Measurements from ENCODE around the gene TNFSF8. TPM values are rescaled to one million over a fixed set of nuclear protein-coding genes. Genes with fewer than 3 reads are reported as not detected.

Gene TNFSF8
- total RNA-seq, 1 experiment from 2014 or later: not detected

DNA sequence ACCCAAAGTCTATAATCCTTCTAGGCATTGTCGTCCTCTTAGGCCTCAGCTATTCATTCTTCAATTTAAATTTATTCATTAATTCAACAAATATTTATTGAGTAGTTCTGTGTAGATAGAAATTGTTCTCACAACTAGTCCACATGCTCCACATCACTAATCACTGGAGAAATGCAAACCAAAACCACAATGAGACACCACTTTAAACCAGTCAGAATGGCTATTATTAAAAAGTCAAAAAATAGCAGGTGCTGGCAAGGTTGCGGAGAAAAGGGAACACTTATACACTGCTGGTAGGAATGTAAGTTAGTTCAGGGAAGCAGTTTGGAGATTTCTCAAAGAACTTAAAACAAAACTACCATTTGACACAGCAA is 73.5 kb downstream of the TNFSF8 start:
- Histone ChIP-seq H3K36me3 (ENCODE audit: low read depth) (no peaks in the 10 kb centered on the region), H3K4me2 (no peak overlapping the region), H3K79me2 (ENCODE audit: low read depth) (no peaks in the 10 kb centered on the region), H3F3A (ENCODE audit: insufficient read depth, low read depth) (no peaks in the 10 kb centered on the region), H4K20me1 (ENCODE audit: insufficient read depth) (no peaks in the 10 kb centered on the region), H3K27me3 (ENCODE audit: insufficient read depth, low read depth) (no peaks in the 10 kb centered on the region), H3K9me3 (ENCODE audit: insufficient read depth, low read depth) (no peaks in the 10 kb centered on the region; the same call in 1 of the 2 replicates), H2AFZ (no peak overlapping the region), H3K4me1 (replicated peaks; ENCODE audit: insufficient read depth) (peaks cover 14% of the 10 kb centered on the region), H3K27ac (no peak overlapping the region), H3K9me2 (ENCODE audit: insufficient read depth) (no peaks in the 10 kb centered on the region), H3K4me3 (no peak overlapping the region)
- intact Hi-C loops (cut with micrococcal nuclease; ENCODE audit: unreplicated experiment): no loop called here
- TF ChIP-seq, protein P1, sequence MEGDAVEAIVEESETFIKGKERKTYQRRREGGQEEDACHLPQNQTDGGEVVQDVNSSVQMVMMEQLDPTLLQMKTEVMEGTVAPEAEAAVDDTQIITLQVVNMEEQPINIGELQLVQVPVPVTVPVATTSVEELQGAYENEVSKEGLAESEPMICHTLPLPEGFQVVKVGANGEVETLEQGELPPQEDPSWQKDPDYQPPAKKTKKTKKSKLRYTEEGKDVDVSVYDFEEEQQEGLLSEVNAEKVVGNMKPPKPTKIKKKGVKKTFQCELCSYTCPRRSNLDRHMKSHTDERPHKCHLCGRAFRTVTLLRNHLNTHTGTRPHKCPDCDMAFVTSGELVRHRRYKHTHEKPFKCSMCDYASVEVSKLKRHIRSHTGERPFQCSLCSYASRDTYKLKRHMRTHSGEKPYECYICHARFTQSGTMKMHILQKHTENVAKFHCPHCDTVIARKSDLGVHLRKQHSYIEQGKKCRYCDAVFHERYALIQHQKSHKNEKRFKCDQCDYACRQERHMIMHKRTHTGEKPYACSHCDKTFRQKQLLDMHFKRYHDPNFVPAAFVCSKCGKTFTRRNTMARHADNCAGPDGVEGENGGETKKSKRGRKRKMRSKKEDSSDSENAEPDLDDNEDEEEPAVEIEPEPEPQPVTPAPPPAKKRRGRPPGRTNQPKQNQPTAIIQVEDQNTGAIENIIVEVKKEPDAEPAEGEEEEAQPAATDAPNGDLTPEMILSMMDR (conservative IDR thresholded peaks at IDR 0.05): no peak
- no peak for TF ChIP-seq EZH2 (IDR thresholded peaks at IDR 0.05; ENCODE audit: low read depth)
- CTCF ChIA-PET: no interaction called here
- POLR2A ChIA-PET (ENCODE audit: unreplicated experiment): no interaction called here
- no TSS peak for BruUV-seq (replicated peaks)
- no peak for DNase-seq

DNA sequence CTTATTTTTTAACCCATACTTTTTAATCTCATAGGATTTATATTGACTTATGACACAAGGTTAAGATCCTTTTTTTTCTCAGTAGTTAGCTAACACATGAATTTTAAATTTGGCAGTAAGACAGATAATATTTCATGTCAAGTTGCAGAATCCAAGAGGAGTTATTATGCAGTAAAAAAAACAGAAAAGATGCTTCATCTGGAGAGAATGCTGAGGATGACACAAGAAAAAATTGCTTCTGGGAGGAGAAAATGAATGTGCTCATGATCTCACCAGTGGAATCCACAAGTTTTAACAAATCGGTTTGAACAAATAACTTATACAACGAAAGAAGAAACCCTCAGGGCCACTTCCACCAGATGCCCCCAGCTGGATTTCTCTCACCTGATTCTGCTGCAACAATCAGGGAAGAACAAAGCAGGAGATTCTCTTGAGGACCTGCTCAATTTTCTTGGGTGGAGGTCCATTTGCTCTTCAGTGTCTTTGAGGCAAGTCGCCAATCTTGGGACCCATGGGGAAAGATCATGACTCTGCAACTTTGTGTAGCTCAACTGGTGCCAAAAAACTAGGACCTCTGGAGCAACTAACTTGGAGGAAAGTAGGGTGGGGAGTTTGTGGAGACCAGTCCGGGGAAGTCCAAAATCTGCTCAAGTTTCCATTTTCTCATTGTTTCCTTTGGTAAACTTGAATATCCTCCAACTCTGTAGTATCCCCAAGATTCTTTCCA is 74.0 kb downstream of the TNFSF8 start:
- H3K9me3 ChIP-seq (ENCODE audit: insufficient read depth, low read depth): peaks cover under 1% of the 10 kb centered on the region; the same call in 1 of the 2 replicates
- H3K4me2 ChIP-seq: no peak overlapping the region
- no peaks in the 10 kb centered on the region for H3K27me3 ChIP-seq (ENCODE audit: insufficient read depth, low read depth)
- CTCF ChIA-PET: no interaction called here
- H3K4me3 ChIP-seq: no peak overlapping the region
- H3K27ac ChIP-seq: no peak overlapping the region
- H3K36me3 ChIP-seq (ENCODE audit: low read depth): no peaks in the 10 kb centered on the region
- no peaks in the 10 kb centered on the region for H3K79me2 ChIP-seq (ENCODE audit: low read depth)
- H4K20me1 ChIP-seq (ENCODE audit: insufficient read depth): no peaks in the 10 kb centered on the region
- H3K9me2 ChIP-seq (ENCODE audit: insufficient read depth): no peaks in the 10 kb centered on the region
- no TSS peak for BruUV-seq (replicated peaks)
- no peaks in the 10 kb centered on the region for H3F3A ChIP-seq (ENCODE audit: insufficient read depth, low read depth)
- no peak overlapping the region for H2AFZ ChIP-seq
- POLR2A ChIA-PET (ENCODE audit: unreplicated experiment): no interaction called here
- no peak for DNase-seq
- TF ChIP-seq, protein P1 (conservative IDR thresholded peaks at IDR 0.05): no peak
- no peak for TF ChIP-seq EZH2 (IDR thresholded peaks at IDR 0.05; ENCODE audit: low read depth)
- H3K4me1 ChIP-seq (replicated peaks; ENCODE audit: insufficient read depth): peaks cover 17% of the 10 kb centered on the region
- intact Hi-C loops (cut with micrococcal nuclease; ENCODE audit: unreplicated experiment): no loop called here

DNA sequence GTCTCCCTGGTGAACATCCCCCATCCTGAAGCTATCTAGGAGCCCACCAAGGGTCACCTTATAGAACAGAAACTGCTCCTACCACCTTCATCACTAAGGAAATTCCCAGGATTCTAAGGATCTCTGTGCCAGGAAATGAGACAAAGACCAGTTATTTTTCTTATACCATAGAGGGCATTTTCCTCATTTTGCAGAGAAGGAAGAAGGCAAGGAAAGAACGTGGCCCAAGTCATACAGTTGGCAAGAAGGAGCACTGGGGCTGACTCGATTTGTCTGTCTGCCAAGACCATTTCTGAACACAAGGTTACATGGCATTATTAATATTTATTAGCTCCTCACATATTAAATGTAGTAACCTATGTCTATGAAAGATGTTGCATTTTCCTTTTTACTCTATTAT is 74.9 kb downstream of the TNFSF8 start:
- no peaks in the 10 kb centered on the region for H3K36me3 ChIP-seq (ENCODE audit: low read depth)
- no peak for DNase-seq
- no peak overlapping the region for H3K4me2 ChIP-seq
- no TSS peak for BruUV-seq (replicated peaks)
- intact Hi-C loops (cut with micrococcal nuclease; ENCODE audit: unreplicated experiment): no loop called here
- no peaks in the 10 kb centered on the region for H3K9me2 ChIP-seq (ENCODE audit: insufficient read depth)
- H2AFZ ChIP-seq: no peak overlapping the region
- H4K20me1 ChIP-seq (ENCODE audit: insufficient read depth): no peaks in the 10 kb centered on the region
- H3K79me2 ChIP-seq (ENCODE audit: low read depth): no peaks in the 10 kb centered on the region
- no peaks in the 10 kb centered on the region for H3F3A ChIP-seq (ENCODE audit: insufficient read depth, low read depth)
- peaks cover 3% of the 10 kb centered on the region; the same call in 1 of the 2 replicates for H3K9me3 ChIP-seq (ENCODE audit: insufficient read depth, low read depth)
- peaks cover 17% of the 10 kb centered on the region for H3K4me1 ChIP-seq (replicated peaks; ENCODE audit: insufficient read depth)
- no peak for TF ChIP-seq EZH2 (IDR thresholded peaks at IDR 0.05; ENCODE audit: low read depth)
- TF ChIP-seq, protein P1 (conservative IDR thresholded peaks at IDR 0.05): no peak
- no peaks in the 10 kb centered on the region for H3K27me3 ChIP-seq (ENCODE audit: insufficient read depth, low read depth)
- POLR2A ChIA-PET (ENCODE audit: unreplicated experiment): no interaction called here
- H3K4me3 ChIP-seq: no peak overlapping the region
- CTCF ChIA-PET: no interaction called here
- H3K27ac ChIP-seq: no peak overlapping the region

Measured in PC-9 (cell line).